Neuronal stem cell (in vitro differentiated cells): Measurements from ENCODE around the gene CHMP1B.
"Not testable (repeated sequence)": the region's sequence is repeated elsewhere in the genome, so short reads cannot be mapped to it uniquely, and the experiment has no call there.

Source experiments
- DNase-seq: peaks from one replicate; pipeline ENCODE4 v3.0.0-alpha.2; 2013; ENCODE audit warnings: low spot score
- H2AFZ ChIP-seq: one replicate; pipeline ENCODE4 v1.6.1; 2013; ENCODE audit warnings: mild to moderate bottlenecking, low read length, inconsistent platforms
- H2AK5ac ChIP-seq: 2 replicates; pipeline ENCODE4 v1.6.1; 2013; ENCODE audit warnings: low read depth, mild to moderate bottlenecking, inconsistent platforms, low read length, moderate library complexity, mixed read lengths
- H2BK120ac ChIP-seq: 2 replicates; pipeline ENCODE4 v1.6.1; 2013; ENCODE audit warnings: low read depth, mild to moderate bottlenecking, inconsistent platforms, low read length, moderate library complexity, mixed read lengths
- H2BK12ac ChIP-seq: one replicate; pipeline ENCODE4 v1.6.1; 2013; ENCODE audit warnings: low read length, inconsistent platforms
- H2BK15ac ChIP-seq: 2 replicates; pipeline ENCODE4 v1.6.1; 2013; ENCODE audit warnings: mild to moderate bottlenecking, low read length, inconsistent platforms, mixed read lengths
- H2BK5ac ChIP-seq: one replicate; pipeline ENCODE4 v1.6.1; 2013; ENCODE audit warnings: inconsistent platforms, mild to moderate bottlenecking, low read length, moderate library complexity
- H3K14ac ChIP-seq: one replicate; pipeline ENCODE4 v1.6.1; 2013; ENCODE audit warnings: low read length, inconsistent platforms
- H3K18ac ChIP-seq: 2 replicates; pipeline ENCODE4 v1.6.1; 2013; ENCODE audit warnings: low read length, inconsistent platforms
- H3K23ac ChIP-seq: 2 replicates; pipeline ENCODE4 v1.6.1; 2013; ENCODE audit warnings: low read depth, mild to moderate bottlenecking, mixed read lengths, low read length, inconsistent platforms; ENCODE audit not compliant: poor library complexity
- H3K27ac ChIP-seq: replicated peaks from 3 replicates; pipeline ENCODE4 v1.5.1; 2013; ENCODE audit warnings: low read length, inconsistent platforms
- H3K27me3 ChIP-seq, 3 experiments: 2 replicates each; pipeline ENCODE4 v1.6.1; 2013; ENCODE audit warnings: low read length in 3 of 3, mild to moderate bottlenecking in 2 of 3, inconsistent platforms in 1 of 3, low read depth in 1 of 3, mixed read lengths in 1 of 3, moderate library complexity in 1 of 3; ENCODE audit not compliant: control insufficient read depth in 3 of 3, insufficient read depth in 3 of 3
- H3K36me3 ChIP-seq, 2 donors: replicated peaks in 1 of 2; 2 replicates each; pipeline ENCODE4 v1.6.1; 2013; ENCODE audit warnings: low read length in 2 of 2; ENCODE audit not compliant: control insufficient read depth in 2 of 2, insufficient read depth in 2 of 2
- H3K4ac ChIP-seq: 2 replicates; pipeline ENCODE4 v1.6.1; 2013; ENCODE audit warnings: inconsistent platforms, mild to moderate bottlenecking, low read length, moderate library complexity
- H3K4me1 ChIP-seq, 2 donors: 1 replicate in 1 of 2; 2 replicates in 1 of 2; pipeline ENCODE4 v1.6.1; 2013; ENCODE audit warnings: low read length in 2 of 2, low read depth in 1 of 2; ENCODE audit not compliant: control insufficient read depth in 2 of 2, insufficient read depth in 1 of 2
- H3K4me2 ChIP-seq: one replicate; pipeline ENCODE4 v1.6.1; 2013; ENCODE audit warnings: mild to moderate bottlenecking, low read length, inconsistent platforms; ENCODE audit not compliant: insufficient read depth, poor library complexity, severe bottlenecking
- H3K4me3 ChIP-seq, 2 donors: 2 replicates each; pipeline ENCODE4 v1.5.1; 2013; ENCODE audit warnings: low read length in 2 of 2, mild to moderate bottlenecking in 2 of 2, inconsistent platforms in 1 of 2, moderate library complexity in 1 of 2
- H3K79me1 ChIP-seq: one replicate; pipeline ENCODE4 v1.6.1; 2013; ENCODE audit warnings: low read depth, mild to moderate bottlenecking, inconsistent platforms, low read length, moderate library complexity
- H3K9ac ChIP-seq: one replicate; pipeline ENCODE4 v1.6.1; 2013; ENCODE audit warnings: mild to moderate bottlenecking, low read depth, low read length, inconsistent platforms; ENCODE audit not compliant: poor library complexity
- H3K9me3 ChIP-seq, 2 donors: replicated peaks in 1 of 2; 2 replicates each; pipeline versions ENCODE3 to v1.6.1; 2013; ENCODE audit warnings: low read length in 2 of 2, mild to moderate bottlenecking in 2 of 2, inconsistent platforms in 1 of 2, low read depth in 1 of 2, mixed read lengths in 1 of 2, moderate library complexity in 1 of 2; ENCODE audit not compliant: control insufficient read depth in 2 of 2, insufficient read depth in 1 of 2
- H4K8ac ChIP-seq: one replicate; pipeline ENCODE4 v1.6.1; 2013; ENCODE audit warnings: low read depth, mild to moderate bottlenecking, inconsistent platforms, low read length, moderate library complexity
- H4K91ac ChIP-seq: one replicate; pipeline ENCODE4 v1.6.1; 2013; ENCODE audit warnings: low read length, low read depth, mild to moderate bottlenecking, inconsistent platforms; ENCODE audit not compliant: poor library complexity
- WGBS, 2 donors: extraction: QIAGEN DNeasy Blood & Tissue Kit; methylation state at CpG; one replicate each; pipeline ENCODE4 v1.1.7; 2013; ENCODE audit warnings: missing lambda C conversion rate in 2 of 2, mixed read lengths in 1 of 2; ENCODE audit not compliant: insufficient read length in 2 of 2, insufficient replicate concordance in 1 of 2; ENCODE audit errors: extremely low coverage in 2 of 2; 5-methylcytosine and 5-hydroxymethylcytosine counted together

CHMP1B gene

GRCh38 chr18:11849841-11850634 is 1.2 kb upstream of the CHMP1B start:
- no peak overlapping the region for H3K4ac ChIP-seq
- no peak overlapping the region for H4K91ac ChIP-seq
- peak overlapping the region; percentile 19 for H3K23ac ChIP-seq
- H4K8ac ChIP-seq, result no peak overlapping the region
- H3K14ac ChIP-seq, result no peak overlapping the region
- H2BK12ac ChIP-seq, result no peak overlapping the region
- H2BK15ac ChIP-seq, result no peak overlapping the region
- no peak overlapping the region for H3K27ac ChIP-seq
- H3K36me3 ChIP-seq, result peaks cover 0 to 9% of the 10 kb centered on the region in 2 donors
- no CpG with 5 or more reads among the region's 17 CpGs for WGBS, 2 donors
- no peaks in the 10 kb centered on the region for H3K9me3 ChIP-seq
- H3K4me1 ChIP-seq, result peaks cover 5 to 11% of the 10 kb centered on the region in 2 donors
- peak overlapping the region; percentile 58 for H3K18ac ChIP-seq
- H2AFZ ChIP-seq, result peak overlapping the region; percentile 86
- peak overlapping the region in 1 of 2 donors; percentile 88 for H3K4me3 ChIP-seq
- H3K4me2 ChIP-seq, result peak overlapping the region; percentile 27
- no peak for DNase-seq
- peaks cover 7% of the 10 kb centered on the region for H3K79me1 ChIP-seq
- H3K27me3 ChIP-seq, result no peaks in the 10 kb centered on the region
- H2BK120ac ChIP-seq, result no peak overlapping the region
- no peak overlapping the region for H2AK5ac ChIP-seq
- no peak overlapping the region for H2BK5ac ChIP-seq
- H3K9ac ChIP-seq, result no peak overlapping the region

GRCh38 chr18:11850821-11851145 is 430 bp upstream of the CHMP1B start:
- H4K91ac ChIP-seq, result no peak overlapping the region
- H2BK15ac ChIP-seq, result no peak overlapping the region
- DNase-seq, result no peak
- no peak overlapping the region for H2AK5ac ChIP-seq
- H3K79me1 ChIP-seq, result peaks cover 7% of the 10 kb centered on the region
- H3K18ac ChIP-seq, result no peak overlapping the region
- no peaks in the 10 kb centered on the region for H3K9me3 ChIP-seq
- H3K27ac ChIP-seq, result no peak overlapping the region
- no peaks in the 10 kb centered on the region for H3K27me3 ChIP-seq
- H2BK120ac ChIP-seq, result no peak overlapping the region
- no peak overlapping the region for H3K4ac ChIP-seq
- H3K23ac ChIP-seq, result no peak overlapping the region
- peak overlapping the region; percentile 71 for H3K4me2 ChIP-seq
- no peak overlapping the region for H2BK5ac ChIP-seq
- no CpG with 5 or more reads among the region's 10 CpGs for WGBS, 2 donors
- H3K9ac ChIP-seq, result no peak overlapping the region
- H3K4me3 ChIP-seq, result peak overlapping the region; percentile 7 to 88
- H3K14ac ChIP-seq, result no peak overlapping the region
- no peak overlapping the region for H4K8ac ChIP-seq
- H3K4me1 ChIP-seq, result peaks cover 5 to 11% of the 10 kb centered on the region in 2 donors
- peaks cover 0 to 13% of the 10 kb centered on the region in 2 donors for H3K36me3 ChIP-seq
- no peak overlapping the region for H2BK12ac ChIP-seq
- H2AFZ ChIP-seq, result peak overlapping the region; percentile 86

GRCh38 chr18:11851806-11852337 is 659 bp downstream of the CHMP1B start:
- H3K4me3 ChIP-seq, result peak overlapping the region; percentile 88 to 96
- DNase-seq, result no peak
- no peak overlapping the region for H2BK120ac ChIP-seq
- peak overlapping the region; percentile 70 for H2BK15ac ChIP-seq
- H3K27ac ChIP-seq, result no peak overlapping the region
- no CpG with 5 or more reads among the region's 23 CpGs for WGBS, 2 donors
- H4K91ac ChIP-seq, result no peak overlapping the region
- peak overlapping the region; percentile 86 for H2AFZ ChIP-seq
- H3K27me3 ChIP-seq, result no peaks in the 10 kb centered on the region
- peak overlapping the region; percentile 92 for H3K23ac ChIP-seq
- peak overlapping the region; percentile 61 for H2BK5ac ChIP-seq
- no peak overlapping the region for H3K14ac ChIP-seq
- H3K36me3 ChIP-seq, result peaks cover 0 to 13% of the 10 kb centered on the region in 2 donors
- H3K9me3 ChIP-seq, result no peaks in the 10 kb centered on the region
- H2AK5ac ChIP-seq, result no peak overlapping the region
- H2BK12ac ChIP-seq, result no peak overlapping the region
- no peak overlapping the region for H4K8ac ChIP-seq
- H3K4me1 ChIP-seq, result peaks cover 5 to 11% of the 10 kb centered on the region in 2 donors
- peak overlapping the region; percentile 36 for H3K18ac ChIP-seq
- peak overlapping the region; percentile 85 for H3K4me2 ChIP-seq
- peaks cover 7% of the 10 kb centered on the region for H3K79me1 ChIP-seq
- H3K9ac ChIP-seq, result peak overlapping the region; percentile 91
- no peak overlapping the region for H3K4ac ChIP-seq

GRCh38 chr18:11854554-11854953 is 3.3 kb downstream of the CHMP1B start:
- not testable (repeated sequence) for H3K79me1 ChIP-seq, H3K27me3 ChIP-seq, H2AFZ ChIP-seq, H3K9me3 ChIP-seq, H3K9ac ChIP-seq, H3K18ac ChIP-seq, H4K91ac ChIP-seq, H3K4me2 ChIP-seq, H2BK15ac ChIP-seq, H2BK12ac ChIP-seq, H3K4ac ChIP-seq, H3K23ac ChIP-seq, H2BK5ac ChIP-seq, H3K14ac ChIP-seq, H4K8ac ChIP-seq, DNase-seq, H2BK120ac ChIP-seq, H3K4me3 ChIP-seq, H2AK5ac ChIP-seq, H3K27ac ChIP-seq
- WGBS, 2 donors, result no CpG with 5 or more reads among the region's 6 CpGs
- peaks cover 10 to 20% of the 10 kb centered on the region in 2 donors for H3K4me1 ChIP-seq
- peaks cover 0 to 13% of the 10 kb centered on the region in 2 donors for H3K36me3 ChIP-seq
